ENCODE results near the gene CIB4. TPM values are rescaled to one million over a fixed set of nuclear protein-coding genes. Genes with fewer than 3 reads are reported as not detected.
"Not testable (repeated sequence)": the region's sequence is repeated elsewhere in the genome, so short reads cannot be mapped to it uniquely, and the experiment has no call there.

CIB4 gene
- total RNA-seq, 2 donors from 2014 or later, result 0.46 TPM; not detected in 1

DNA sequence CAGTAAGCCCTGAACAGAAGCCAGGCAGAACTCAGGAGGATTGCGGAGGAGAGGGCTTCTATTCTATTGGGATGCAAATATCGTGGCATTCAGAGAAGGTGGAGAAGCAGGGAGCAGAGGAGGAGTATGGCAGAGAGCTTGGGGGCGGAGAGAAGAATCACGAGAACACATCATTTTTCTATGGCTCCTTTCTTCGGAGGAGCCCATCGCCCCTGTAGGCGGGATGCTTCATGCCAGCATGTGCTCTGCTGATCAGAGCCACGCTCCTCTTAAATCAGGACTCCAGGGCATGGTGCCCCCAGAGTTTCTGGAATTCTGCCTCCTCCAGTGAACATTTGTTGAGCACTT is 71.1 kb downstream of the CIB4 start:
- no peaks in the 10 kb centered on the region for H3K9me3 ChIP-seq
- H3K27ac ChIP-seq, result no peak overlapping the region
- no peak for TF ChIP-seq POLR2AphosphoS5 (IDR thresholded peaks at IDR 0.05)
- no peak for TF ChIP-seq POLR2A (IDR thresholded peaks at IDR 0.05)
- no peaks in the 10 kb centered on the region for H3K36me3 ChIP-seq
- DNase-seq (ENCODE audit: low spot score), result no peak
- H3K4me3 ChIP-seq, result no peak overlapping the region
- no peaks in the 10 kb centered on the region for H3K27me3 ChIP-seq (replicated peaks; ENCODE audit: insufficient read depth)
- intact Hi-C loops (cut with DNase I), result no loop called here
- H3K4me1 ChIP-seq (replicated peaks), result no peaks in the 10 kb centered on the region
- 69% methylated on average over 8 of the region's 8 CpGs for WGBS

DNA sequence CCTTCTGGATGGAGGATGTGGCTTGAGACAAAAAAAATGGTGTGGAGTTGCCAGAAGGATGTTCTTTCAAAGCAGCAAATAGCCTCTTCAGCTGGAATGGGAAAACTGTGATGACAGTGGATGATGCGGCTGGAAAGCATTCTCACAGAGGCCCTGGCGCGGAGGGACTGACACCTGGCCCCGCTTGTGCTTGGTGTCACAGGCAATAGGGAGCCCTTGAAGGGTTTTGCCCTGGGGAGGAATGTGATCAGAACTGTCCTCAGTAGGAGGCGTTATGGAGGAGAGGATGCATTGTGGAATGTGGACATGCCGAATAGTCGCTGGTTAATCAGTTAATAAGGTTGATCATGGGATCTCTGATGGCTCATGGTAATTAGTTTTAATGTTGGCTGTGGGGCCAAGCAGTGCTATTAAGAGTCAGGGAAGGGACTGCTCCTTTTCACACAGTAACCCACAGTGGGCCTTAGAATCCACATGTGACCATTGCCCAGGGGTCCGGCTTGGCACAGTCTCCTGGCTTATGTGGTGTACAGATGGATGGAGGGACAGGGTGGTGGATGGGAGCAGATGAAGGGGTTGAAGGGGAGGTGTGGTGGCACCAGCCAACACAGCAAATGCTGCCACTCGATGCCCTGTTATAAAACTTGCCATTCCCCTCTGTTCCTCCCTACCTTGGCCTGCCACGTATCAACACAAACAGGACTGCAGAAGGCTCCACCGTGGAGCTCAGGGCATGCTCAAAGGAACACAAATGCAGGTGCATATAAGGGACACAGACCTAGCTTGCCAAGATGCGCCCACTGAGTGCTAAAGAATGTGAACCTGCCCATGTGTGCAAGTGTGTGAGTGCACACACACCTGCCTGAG is 71.7 kb downstream of the CIB4 start:
- 84% methylated on average over 12 of the region's 12 CpGs for WGBS
- TF ChIP-seq, protein P1, sequence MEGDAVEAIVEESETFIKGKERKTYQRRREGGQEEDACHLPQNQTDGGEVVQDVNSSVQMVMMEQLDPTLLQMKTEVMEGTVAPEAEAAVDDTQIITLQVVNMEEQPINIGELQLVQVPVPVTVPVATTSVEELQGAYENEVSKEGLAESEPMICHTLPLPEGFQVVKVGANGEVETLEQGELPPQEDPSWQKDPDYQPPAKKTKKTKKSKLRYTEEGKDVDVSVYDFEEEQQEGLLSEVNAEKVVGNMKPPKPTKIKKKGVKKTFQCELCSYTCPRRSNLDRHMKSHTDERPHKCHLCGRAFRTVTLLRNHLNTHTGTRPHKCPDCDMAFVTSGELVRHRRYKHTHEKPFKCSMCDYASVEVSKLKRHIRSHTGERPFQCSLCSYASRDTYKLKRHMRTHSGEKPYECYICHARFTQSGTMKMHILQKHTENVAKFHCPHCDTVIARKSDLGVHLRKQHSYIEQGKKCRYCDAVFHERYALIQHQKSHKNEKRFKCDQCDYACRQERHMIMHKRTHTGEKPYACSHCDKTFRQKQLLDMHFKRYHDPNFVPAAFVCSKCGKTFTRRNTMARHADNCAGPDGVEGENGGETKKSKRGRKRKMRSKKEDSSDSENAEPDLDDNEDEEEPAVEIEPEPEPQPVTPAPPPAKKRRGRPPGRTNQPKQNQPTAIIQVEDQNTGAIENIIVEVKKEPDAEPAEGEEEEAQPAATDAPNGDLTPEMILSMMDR (IDR thresholded peaks at IDR 0.05), result no peak
- TF ChIP-seq POLR2AphosphoS5 (IDR thresholded peaks at IDR 0.05), result no peak
- no peak for TF ChIP-seq POLR2A (IDR thresholded peaks at IDR 0.05)

DNA sequence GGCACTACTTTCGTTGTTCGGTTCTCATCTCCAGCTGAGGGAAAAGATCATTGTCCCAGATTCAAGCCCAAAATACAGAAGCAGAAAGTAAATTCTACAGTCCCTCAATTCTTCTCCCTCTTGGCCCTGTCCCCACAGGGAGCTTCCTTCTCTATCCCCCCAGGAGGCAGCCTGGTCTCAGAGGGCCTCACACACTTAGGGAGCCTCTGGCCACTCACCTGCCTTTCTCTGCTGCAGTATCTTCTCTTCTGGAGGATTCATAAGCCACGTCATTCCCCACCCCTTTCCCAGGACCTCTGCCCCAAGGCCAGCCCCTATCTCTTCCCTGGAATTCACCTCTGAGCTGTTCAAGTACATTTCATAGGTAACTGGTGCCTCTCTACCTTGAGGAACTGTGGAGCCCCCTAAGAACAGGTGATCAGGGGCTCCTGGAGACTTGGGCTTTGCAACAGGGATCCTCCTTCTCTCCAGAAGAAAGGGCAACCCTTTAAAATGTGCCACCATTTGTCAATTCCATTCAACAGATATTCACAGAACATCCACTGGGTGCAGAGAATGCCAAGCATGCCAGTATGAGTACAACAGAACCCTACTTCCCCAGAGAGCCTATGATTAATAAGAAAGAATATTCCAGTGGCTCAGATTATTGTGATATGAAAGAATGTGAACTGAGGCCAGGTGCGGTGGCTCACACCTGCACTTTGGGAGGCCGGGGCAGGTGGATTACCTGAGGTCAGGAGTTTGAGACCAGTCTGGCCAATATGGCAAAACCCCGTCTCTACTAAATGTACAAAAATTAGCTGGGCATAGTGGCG is 72.9 kb downstream of the CIB4 start:
- H3K36me3 ChIP-seq, result no peaks in the 10 kb centered on the region
- H3K27me3 ChIP-seq (replicated peaks; ENCODE audit: insufficient read depth), result no peaks in the 10 kb centered on the region
- H3K4me1 ChIP-seq (replicated peaks), result no peaks in the 10 kb centered on the region
- no peak overlapping the region for H3K4me3 ChIP-seq
- intact Hi-C loops (cut with DNase I), result no loop called here
- no peak for DNase-seq (ENCODE audit: low spot score)
- 86% methylated on average over 7 of the region's 7 CpGs for whole genome bisulfite sequencing
- H3K9me3 ChIP-seq, result no peaks in the 10 kb centered on the region
- no peak overlapping the region for H3K27ac ChIP-seq
- TF ChIP-seq, protein P1 (IDR thresholded peaks at IDR 0.05), result no peak
- no peak for TF ChIP-seq POLR2A (IDR thresholded peaks at IDR 0.05)
- no peak for TF ChIP-seq POLR2AphosphoS5 (IDR thresholded peaks at IDR 0.05)

More for the DNA sequence above, 71.7 kb downstream of the CIB4 start:
- Histone ChIP-seq H3K36me3 (no peaks in the 10 kb centered on the region), H3K9me3 (no peaks in the 10 kb centered on the region), H3K4me1 (replicated peaks) (no peaks in the 10 kb centered on the region), H3K27ac (no peak overlapping the region), H3K27me3 (replicated peaks; ENCODE audit: insufficient read depth) (no peaks in the 10 kb centered on the region), H3K4me3 (no peak overlapping the region)
- intact Hi-C loops (cut with DNase I), result no loop called here
- DNase-seq (ENCODE audit: low spot score), result no peak

DNA sequence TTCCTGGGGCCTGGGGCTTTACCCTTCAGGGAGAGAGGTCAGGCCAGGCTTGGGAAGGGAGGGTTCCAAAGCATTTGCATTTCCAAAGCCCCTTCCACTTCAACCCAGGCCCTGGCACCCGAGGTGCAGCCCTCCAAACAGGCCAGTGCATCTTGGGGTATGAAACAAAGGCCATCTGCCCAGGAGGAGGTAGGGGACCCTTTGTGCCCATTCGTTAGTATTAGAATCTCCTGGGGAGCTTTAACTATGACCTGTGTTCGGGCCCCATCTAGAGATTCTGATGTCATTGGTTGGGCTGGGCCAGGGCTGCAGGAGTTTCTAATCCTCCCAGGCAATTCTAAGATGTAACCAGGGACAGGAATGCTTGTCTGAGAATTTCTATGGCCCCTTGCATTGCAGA is 73.6 kb downstream of the CIB4 start:
- Histone ChIP-seq H3K27me3 (replicated peaks; ENCODE audit: insufficient read depth) (no peaks in the 10 kb centered on the region), H3K4me3 (no peak overlapping the region), H3K36me3 (no peaks in the 10 kb centered on the region), H3K27ac (no peak overlapping the region), H3K4me1 (replicated peaks) (peaks cover 4% of the 10 kb centered on the region), H3K9me3 (no peaks in the 10 kb centered on the region)
- TF ChIP-seq, protein P1 (IDR thresholded peaks at IDR 0.05), result no peak
- TF ChIP-seq POLR2A (IDR thresholded peaks at IDR 0.05) (no peak), POLR2AphosphoS5 (IDR thresholded peaks at IDR 0.05) (no peak)
- no peak for DNase-seq (ENCODE audit: low spot score)
- intact Hi-C loops (cut with DNase I), result no loop called here
- 57% methylated on average over 3 of the region's 3 CpGs for WGBS

DNA sequence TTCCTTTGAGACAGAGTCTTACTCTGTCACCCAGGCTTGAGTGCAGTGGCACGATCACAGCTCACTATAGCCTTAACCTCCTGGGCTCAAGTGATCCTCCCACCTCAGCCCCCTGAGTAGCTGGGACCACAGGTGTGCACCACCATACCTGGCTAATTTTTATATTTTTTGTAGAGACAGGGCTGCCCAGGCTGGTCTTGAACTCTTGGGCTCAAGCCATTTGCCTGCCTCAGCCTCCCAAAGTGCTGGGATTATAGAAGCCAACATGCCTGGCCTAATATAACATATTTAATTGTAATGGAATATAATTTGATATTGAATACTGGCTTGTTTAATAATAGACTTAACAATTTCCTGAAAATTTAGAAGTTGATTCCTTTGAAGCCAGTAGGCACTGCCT is 74.4 kb downstream of the CIB4 start:
- H3K36me3 ChIP-seq; H3K4me1 ChIP-seq (replicated peaks); H3K27me3 ChIP-seq (replicated peaks; ENCODE audit: insufficient read depth); H3K27ac ChIP-seq; DNase-seq (ENCODE audit: low spot score); intact Hi-C loops (cut with DNase I); H3K9me3 ChIP-seq; H3K4me3 ChIP-seq: not testable (repeated sequence)
- 100% methylated on average over 1 of the region's 1 CpG for WGBS

All from prostate gland (tissue), 2 donors.